ENCODE data around the gene TRA2B.

- no peak for TF ChIP-seq CTCF (IDR thresholded peaks at IDR 0.05; ENCODE audit: poor library complexity, severe bottlenecking)
- TF ChIP-seq EZH2 (IDR thresholded peaks at IDR 0.05; ENCODE audit: borderline replicate concordance, insufficient read depth, low read length, poor library complexity, severe bottlenecking): no peak
- no peak for TF ChIP-seq EP300 (conservative IDR thresholded peaks at IDR 0.05; ENCODE audit: poor library complexity, severe bottlenecking)
- TF ChIP-seq POLR2AphosphoS5 (IDR thresholded peaks at IDR 0.05): no peak
- TF ChIP-seq RAD21 (conservative IDR thresholded peaks at IDR 0.05): no peak
- TF ChIP-seq REST (IDR thresholded peaks at IDR 0.05; ENCODE audit: borderline replicate concordance): no peak
- TF ChIP-seq MXI1 (conservative IDR thresholded peaks at IDR 0.05; ENCODE audit: poor library complexity, severe bottlenecking): no peak
Measured at GRCh38 chr3:185960522-185961288, 22.9 kb upstream of the TRA2B start.
